HG02763 (cell line): ENCODE results near the gene CARD10.
A peak's percentile ranks its signal among the peaks of the same experiment; 100 is the strongest.
"Not testable (repeated sequence)": the region's sequence is repeated elsewhere in the genome, so short reads cannot be mapped to it uniquely, and the experiment has no call there.

Source experiments
- ATAC-seq: cut with Tn5 transposase; IDR thresholded peaks from one replicate; pipeline ENCODE4 v1.9.1; 2021; ENCODE audit warnings: mild to moderate bottlenecking, moderate library complexity; ENCODE audit not compliant: unreplicated experiment

The CARD10 gene

GRCh38 chr22:37471727-37472417, 47.3 kb downstream of the CARD10 start:
- no peak for ATAC-seq

- ATAC-seq = no peak
Measured at GRCh38 chr22:37470087-37470445, 49.1 kb downstream of the CARD10 start.

- no peak for ATAC-seq
Measured at GRCh38 chr22:37469416-37470086, 49.7 kb downstream of the CARD10 start.

- ATAC-seq = not testable (repeated sequence)
Measured at GRCh38 chr22:37468201-37468695, 51.0 kb downstream of the CARD10 start.

GRCh38 chr22:37467391-37467955, 51.7 kb downstream of the CARD10 start:
- no peak for ATAC-seq

- peak; percentile 51 for ATAC-seq
Measured at GRCh38 chr22:37464181-37464580, 55.0 kb downstream of the CARD10 start.

- no peak for ATAC-seq
Measured at GRCh38 chr22:37462983-37463382, 56.2 kb downstream of the CARD10 start.

- ATAC-seq = no peak
Measured at GRCh38 chr22:37462436-37462835, 56.8 kb downstream of the CARD10 start.

GRCh38 chr22:37461961-37462360, 57.3 kb downstream of the CARD10 start:
- no peak for ATAC-seq

GRCh38 chr22:37460684-37461083, 58.5 kb downstream of the CARD10 start:
- ATAC-seq = no peak

GRCh38 chr22:37459206-37459605, 60.0 kb downstream of the CARD10 start:
- no peak for ATAC-seq

- peak; percentile 50 for ATAC-seq
Measured at GRCh38 chr22:37457093-37457893, 61.9 kb downstream of the CARD10 start.

- ATAC-seq = no peak
Measured at GRCh38 chr22:37456346-37456745, 62.9 kb downstream of the CARD10 start.

- no peak for ATAC-seq
Measured at GRCh38 chr22:37455896-37456295, 63.3 kb downstream of the CARD10 start.

- no peak for ATAC-seq
Measured at GRCh38 chr22:37454857-37455686, 64.1 kb downstream of the CARD10 start.

- no peak for ATAC-seq
Measured at GRCh38 chr22:37453696-37454095, 65.5 kb downstream of the CARD10 start.

- ATAC-seq = no peak
Measured at GRCh38 chr22:37451218-37451617, 68.0 kb downstream of the CARD10 start.

- ATAC-seq = no peak
Measured at GRCh38 chr22:37449331-37450001, 69.7 kb downstream of the CARD10 start.

- no peak for ATAC-seq
Measured at GRCh38 chr22:37448516-37449127, 70.6 kb downstream of the CARD10 start.
